Cardiac muscle cell (in vitro differentiated cells and primary cell): ENCODE measurements around the gene PAWR. TPM values are rescaled to one million over a fixed set of nuclear protein-coding genes. Genes with fewer than 3 reads are reported as not detected.
A peak's percentile ranks its signal among the peaks of the same experiment; 100 is the strongest.
"Not testable (repeated sequence)": the region's sequence is repeated elsewhere in the genome, so short reads cannot be mapped to it uniquely, and the experiment has no call there.

Experiments
- DNase-seq, 2 donors: peaks; one replicate each; pipeline versions ENCODE4 v3.0.0 to v3.0.0-alpha.2; 2010 to 2017; ENCODE audit warnings: low read depth in 1 of 2, low spot score in 1 of 2
- H3K27ac ChIP-seq: fragments of 200-600 bp; sonication (generic); 2 replicates; pipeline ENCODE4 v1.5.1; 2016
- H3K27me3 ChIP-seq: fragments of 200-600 bp; sonication (generic); 2 replicates; pipeline ENCODE4 v1.6.0; 2016; ENCODE audit warnings: control low read depth
- H3K36me3 ChIP-seq: fragments of 200-600 bp; sonication (generic); 2 replicates; pipeline ENCODE4 v1.5.1; 2016; ENCODE audit warnings: control low read depth
- H3K4me1 ChIP-seq: fragments of 200-600 bp; sonication (generic); 2 replicates; pipeline ENCODE4 v1.8.1; 2017; ENCODE audit warnings: low read depth, mild to moderate bottlenecking, mixed run types
- H3K4me3 ChIP-seq: fragments of 200-600 bp; sonication (generic); 2 replicates; pipeline ENCODE4 v1.5.1; 2016; ENCODE audit warnings: mild to moderate bottlenecking
- H3K9me3 ChIP-seq: fragments of 200-600 bp; sonication (generic); 2 replicates; pipeline ENCODE4 v1.5.1; 2017; ENCODE audit warnings: low read depth, mild to moderate bottlenecking, control low read depth
- polyA plus RNA-seq: library from polyadenylated mRNA; unstranded; fragments of >200 nt; fragmentation: Nextera tagmentation; extraction: Ambion mirVana; gene quantifications from 2 replicates; pipeline ENCODE4 v1.2.1, GENCODE V29; 2016
- total RNA-seq: library from RNA; depleted of rRNA; stranded (reverse); fragments of >200 nt; gene quantifications from 2 replicates; pipeline ENCODE4 v1.2.3, GENCODE V29; 2016
- TF ChIP-seq, protein P1 (sequence below): IDR thresholded peaks from 2 replicates; pipeline ENCODE4 v1.5.1; 2012; ENCODE audit warnings: low read depth, mild to moderate bottlenecking, low read length

Gene PAWR
- total and polyA plus RNA-seq, 2 experiments from 2014 or later = 58.1 to 94.0 TPM

DNA sequence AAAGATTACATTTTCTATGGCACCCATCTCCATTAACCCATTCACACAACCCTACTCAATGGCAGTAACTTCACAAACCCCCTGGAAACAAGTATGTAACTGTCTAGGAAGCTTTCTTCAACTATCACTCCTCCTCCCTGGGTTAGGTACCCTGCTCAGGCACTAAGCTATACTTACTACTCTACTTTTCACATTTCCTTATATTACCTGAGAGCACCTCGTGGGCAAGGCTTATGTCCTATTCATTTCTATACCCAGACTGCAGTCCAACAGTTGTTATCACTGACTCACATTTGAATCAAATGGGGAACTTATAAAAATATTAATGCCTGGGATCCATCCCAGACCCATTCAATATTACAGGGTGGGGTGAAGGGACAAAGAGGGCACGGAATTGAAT, 4.6 kb downstream of the PAWR start:
- Histone ChIP-seq H3K4me3 (peak overlapping the region; percentile 94), H3K36me3 (no peaks in the 10 kb centered on the region), H3K4me1 (peaks cover 26% of the 10 kb centered on the region), H3K27ac (no peak overlapping the region), H3K9me3 (no peaks in the 10 kb centered on the region), H3K27me3 (no peaks in the 10 kb centered on the region)
- TF ChIP-seq, protein P1, sequence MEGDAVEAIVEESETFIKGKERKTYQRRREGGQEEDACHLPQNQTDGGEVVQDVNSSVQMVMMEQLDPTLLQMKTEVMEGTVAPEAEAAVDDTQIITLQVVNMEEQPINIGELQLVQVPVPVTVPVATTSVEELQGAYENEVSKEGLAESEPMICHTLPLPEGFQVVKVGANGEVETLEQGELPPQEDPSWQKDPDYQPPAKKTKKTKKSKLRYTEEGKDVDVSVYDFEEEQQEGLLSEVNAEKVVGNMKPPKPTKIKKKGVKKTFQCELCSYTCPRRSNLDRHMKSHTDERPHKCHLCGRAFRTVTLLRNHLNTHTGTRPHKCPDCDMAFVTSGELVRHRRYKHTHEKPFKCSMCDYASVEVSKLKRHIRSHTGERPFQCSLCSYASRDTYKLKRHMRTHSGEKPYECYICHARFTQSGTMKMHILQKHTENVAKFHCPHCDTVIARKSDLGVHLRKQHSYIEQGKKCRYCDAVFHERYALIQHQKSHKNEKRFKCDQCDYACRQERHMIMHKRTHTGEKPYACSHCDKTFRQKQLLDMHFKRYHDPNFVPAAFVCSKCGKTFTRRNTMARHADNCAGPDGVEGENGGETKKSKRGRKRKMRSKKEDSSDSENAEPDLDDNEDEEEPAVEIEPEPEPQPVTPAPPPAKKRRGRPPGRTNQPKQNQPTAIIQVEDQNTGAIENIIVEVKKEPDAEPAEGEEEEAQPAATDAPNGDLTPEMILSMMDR = no peak
- DNase-seq = no peak

DNA sequence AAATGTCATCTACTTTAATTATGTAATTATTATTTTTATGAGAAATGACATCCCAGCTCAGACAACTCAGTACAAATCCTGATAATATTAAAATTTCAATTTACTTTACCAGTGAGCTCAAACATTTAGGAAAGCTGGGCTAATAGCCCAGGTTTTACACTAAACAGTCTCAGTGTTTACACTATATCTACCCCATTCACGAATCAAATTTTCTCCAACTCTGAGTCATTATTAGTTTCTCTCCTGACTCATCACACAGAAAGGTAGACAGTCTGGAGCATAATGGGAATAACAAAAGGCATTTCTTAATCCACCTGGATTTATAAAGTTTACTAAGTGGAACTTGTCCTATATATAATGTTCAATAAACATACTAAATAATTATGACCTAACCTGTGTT, 5.7 kb downstream of the PAWR start:
- TF ChIP-seq, protein P1 = no peak
- Histone ChIP-seq H3K36me3 (no peaks in the 10 kb centered on the region), H3K27ac (no peak overlapping the region), H3K4me3 (no peak overlapping the region), H3K27me3 (no peaks in the 10 kb centered on the region), H3K9me3 (no peaks in the 10 kb centered on the region), H3K4me1 (peaks cover 26% of the 10 kb centered on the region)
- peak in 1 of 2 donors; percentile 27 for DNase-seq

DNA sequence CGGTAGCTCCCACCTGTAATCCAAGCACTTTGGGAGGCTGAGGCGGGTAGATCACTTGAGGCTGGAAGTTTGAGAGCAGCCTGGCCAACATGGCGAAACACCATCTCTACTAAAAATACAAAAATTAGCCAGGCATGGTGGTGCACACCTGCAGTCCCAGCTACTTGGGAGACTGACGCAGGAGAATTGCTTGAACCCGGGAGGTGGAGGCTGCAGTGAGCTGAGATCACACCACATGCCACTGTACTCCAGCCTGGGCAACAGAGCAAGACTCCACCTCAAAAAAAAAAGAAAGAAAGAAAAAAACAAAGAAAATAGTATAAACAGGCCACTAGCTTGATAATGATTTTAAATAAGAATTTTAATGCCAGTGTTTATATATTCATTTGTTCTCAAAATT, 6.4 kb downstream of the PAWR start:
- peaks cover 26% of the 10 kb centered on the region for H3K4me1 ChIP-seq
- H3K27me3 ChIP-seq, H3K4me3 ChIP-seq, H3K36me3 ChIP-seq, DNase-seq, H3K27ac ChIP-seq, H3K9me3 ChIP-seq: not testable (repeated sequence)

DNA sequence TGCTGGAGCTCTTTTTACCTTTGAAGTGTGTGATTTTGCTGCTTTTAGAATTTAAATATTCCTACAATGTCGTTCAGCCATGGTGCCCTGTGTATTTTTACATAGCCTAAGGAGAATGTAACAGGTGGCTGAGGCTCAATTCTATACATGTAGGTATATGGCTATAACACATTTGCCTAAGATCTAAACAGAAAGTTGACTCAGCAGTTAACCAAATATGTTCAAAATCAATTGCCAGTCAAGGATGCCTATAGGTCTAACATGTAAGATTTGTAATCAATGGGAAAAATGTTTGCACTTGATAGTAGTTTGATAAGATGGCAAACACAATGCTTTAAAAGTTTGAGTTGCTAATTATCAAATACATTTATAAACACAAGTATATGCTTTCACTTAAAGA, 8.2 kb downstream of the PAWR start:
- Histone ChIP-seq H3K27me3 (no peaks in the 10 kb centered on the region), H3K4me1 (peaks cover 20% of the 10 kb centered on the region), H3K27ac (no peak overlapping the region), H3K9me3 (no peaks in the 10 kb centered on the region), H3K4me3 (no peak overlapping the region), H3K36me3 (no peaks in the 10 kb centered on the region)
- DNase-seq = no peak
- TF ChIP-seq, protein P1 = no peak

DNA sequence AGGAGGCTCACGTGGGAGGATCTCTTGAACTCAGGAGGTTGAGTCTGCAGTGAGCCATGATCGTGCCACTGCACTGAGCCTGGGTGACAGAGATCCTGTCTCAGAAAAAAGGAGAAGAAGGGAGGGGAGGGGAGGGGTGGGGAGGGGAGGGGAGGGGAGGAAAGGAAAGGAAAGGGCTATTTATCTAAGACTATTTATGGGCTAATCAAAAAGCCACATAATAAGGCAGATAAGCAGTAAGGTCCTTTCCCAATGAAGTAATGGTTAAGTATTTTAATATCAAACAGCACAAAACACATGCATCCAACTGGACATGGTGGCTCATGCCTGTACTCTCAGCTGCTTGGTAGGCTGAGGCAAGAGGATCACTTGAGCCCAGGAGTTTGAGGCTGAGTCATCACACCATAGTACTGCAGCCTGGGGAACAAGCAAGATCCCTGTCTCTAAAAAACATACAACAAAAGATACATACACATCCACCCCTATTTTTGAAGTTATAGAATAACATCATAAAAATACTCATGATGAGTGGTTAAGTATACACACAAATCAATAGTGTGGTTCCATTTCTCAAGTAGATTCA, 9.7 kb downstream of the PAWR start:
- TF ChIP-seq, protein P1 = no peak
- DNase-seq = peak in 1 of 2 donors; percentile 51

DNA sequence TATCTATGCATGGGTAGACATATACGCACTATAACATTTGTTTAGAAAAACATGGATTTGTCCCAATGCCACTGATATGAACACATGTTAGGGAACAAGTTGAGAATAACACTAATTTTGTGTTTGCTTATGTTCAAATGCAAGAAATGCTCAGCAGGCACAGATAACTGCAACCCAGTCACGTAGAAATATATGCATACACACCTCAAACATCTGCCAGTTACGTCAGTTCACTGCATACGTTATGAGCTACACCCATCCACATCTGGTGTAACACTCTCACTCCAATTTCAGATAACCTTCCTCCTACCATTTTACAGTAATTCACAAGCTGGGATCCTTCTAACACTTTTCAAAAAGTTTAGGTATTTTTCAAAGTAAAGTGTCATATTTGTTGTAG, 10.7 kb downstream of the PAWR start:
- Histone ChIP-seq H3K4me1 (peaks cover 3% of the 10 kb centered on the region), H3K4me3 (no peak overlapping the region), H3K27me3 (no peaks in the 10 kb centered on the region), H3K36me3 (no peaks in the 10 kb centered on the region), H3K27ac (no peak overlapping the region), H3K9me3 (no peaks in the 10 kb centered on the region)
- TF ChIP-seq, protein P1 = no peak
- no peak for DNase-seq

More for the DNA sequence above, 9.7 kb downstream of the PAWR start:
- Histone ChIP-seq H3K36me3 (no peaks in the 10 kb centered on the region), H3K27ac (no peak overlapping the region), H3K4me1 (peaks cover 8% of the 10 kb centered on the region), H3K9me3 (no peaks in the 10 kb centered on the region), H3K4me3 (no peak overlapping the region), H3K27me3 (no peaks in the 10 kb centered on the region)
